ENCODE data around the gene MAVS. TPM values are rescaled to one million over a fixed set of nuclear protein-coding genes. Genes with fewer than 3 reads are reported as not detected.

MAVS gene
- total RNA-seq, 1 donor from 2014 or later = 44.9 TPM

- Histone ChIP-seq H3K9me3 (replicated peaks) (no peaks in the 10 kb centered on the region), H3K27ac (replicated peaks) (no peak overlapping the region), H3K36me3 (peaks cover 91% of the 10 kb centered on the region), H3K27me3 (ENCODE audit: low read depth) (no peaks in the 10 kb centered on the region), H3K4me3 (no peak overlapping the region), H3K4me1 (peaks cover 5% of the 10 kb centered on the region)
- intact Hi-C loops (cut with micrococcal nuclease) = no loop called here
- no peak for DNase-seq
- TF ChIP-seq, protein P1, sequence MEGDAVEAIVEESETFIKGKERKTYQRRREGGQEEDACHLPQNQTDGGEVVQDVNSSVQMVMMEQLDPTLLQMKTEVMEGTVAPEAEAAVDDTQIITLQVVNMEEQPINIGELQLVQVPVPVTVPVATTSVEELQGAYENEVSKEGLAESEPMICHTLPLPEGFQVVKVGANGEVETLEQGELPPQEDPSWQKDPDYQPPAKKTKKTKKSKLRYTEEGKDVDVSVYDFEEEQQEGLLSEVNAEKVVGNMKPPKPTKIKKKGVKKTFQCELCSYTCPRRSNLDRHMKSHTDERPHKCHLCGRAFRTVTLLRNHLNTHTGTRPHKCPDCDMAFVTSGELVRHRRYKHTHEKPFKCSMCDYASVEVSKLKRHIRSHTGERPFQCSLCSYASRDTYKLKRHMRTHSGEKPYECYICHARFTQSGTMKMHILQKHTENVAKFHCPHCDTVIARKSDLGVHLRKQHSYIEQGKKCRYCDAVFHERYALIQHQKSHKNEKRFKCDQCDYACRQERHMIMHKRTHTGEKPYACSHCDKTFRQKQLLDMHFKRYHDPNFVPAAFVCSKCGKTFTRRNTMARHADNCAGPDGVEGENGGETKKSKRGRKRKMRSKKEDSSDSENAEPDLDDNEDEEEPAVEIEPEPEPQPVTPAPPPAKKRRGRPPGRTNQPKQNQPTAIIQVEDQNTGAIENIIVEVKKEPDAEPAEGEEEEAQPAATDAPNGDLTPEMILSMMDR (IDR thresholded peaks at IDR 0.05; ENCODE audit: borderline replicate concordance) = no peak
These were observed 17.9 kb downstream of the MAVS start for GRCh38 chr20:3864518-3864917.

GRCh38 chr20:3865152-3865886 is 18.7 kb downstream of the MAVS start:
- no peak for DNase-seq
- Histone ChIP-seq H3K27me3 (ENCODE audit: low read depth) (no peaks in the 10 kb centered on the region), H3K4me1 (peaks cover 5% of the 10 kb centered on the region), H3K4me3 (no peak overlapping the region), H3K9me3 (replicated peaks) (no peaks in the 10 kb centered on the region), H3K36me3 (peaks cover 89% of the 10 kb centered on the region), H3K27ac (replicated peaks) (no peak overlapping the region)
- TF ChIP-seq, protein P1 (IDR thresholded peaks at IDR 0.05; ENCODE audit: borderline replicate concordance) = no peak
- intact Hi-C loops (cut with micrococcal nuclease) = no loop called here

- TF ChIP-seq, protein P1 (IDR thresholded peaks at IDR 0.05; ENCODE audit: borderline replicate concordance) = no peak
- H3K27me3 ChIP-seq (ENCODE audit: low read depth) = no peaks in the 10 kb centered on the region
- DNase-seq = no peak
- H3K4me3 ChIP-seq = no peak overlapping the region
- peaks cover 86% of the 10 kb centered on the region for H3K36me3 ChIP-seq
- intact Hi-C loops (cut with micrococcal nuclease) = no loop called here
- H3K27ac ChIP-seq (replicated peaks) = no peak overlapping the region
- no peaks in the 10 kb centered on the region for H3K9me3 ChIP-seq (replicated peaks)
- H3K4me1 ChIP-seq = peaks cover 10% of the 10 kb centered on the region
These were observed 19.3 kb downstream of the MAVS start for GRCh38 chr20:3865887-3866407.

- DNase-seq = no peak
- peaks cover 15% of the 10 kb centered on the region for H3K4me1 ChIP-seq
- H3K27me3 ChIP-seq (ENCODE audit: low read depth) = no peaks in the 10 kb centered on the region
- no peak overlapping the region for H3K4me3 ChIP-seq
- H3K9me3 ChIP-seq (replicated peaks) = no peaks in the 10 kb centered on the region
- intact Hi-C loops (cut with micrococcal nuclease) = no loop called here
- peaks cover 86% of the 10 kb centered on the region for H3K36me3 ChIP-seq
- H3K27ac ChIP-seq (replicated peaks) = no peak overlapping the region
- TF ChIP-seq, protein P1 (IDR thresholded peaks at IDR 0.05; ENCODE audit: borderline replicate concordance) = no peak
These were observed 19.8 kb downstream of the MAVS start for GRCh38 chr20:3866464-3866863.

DNA sequence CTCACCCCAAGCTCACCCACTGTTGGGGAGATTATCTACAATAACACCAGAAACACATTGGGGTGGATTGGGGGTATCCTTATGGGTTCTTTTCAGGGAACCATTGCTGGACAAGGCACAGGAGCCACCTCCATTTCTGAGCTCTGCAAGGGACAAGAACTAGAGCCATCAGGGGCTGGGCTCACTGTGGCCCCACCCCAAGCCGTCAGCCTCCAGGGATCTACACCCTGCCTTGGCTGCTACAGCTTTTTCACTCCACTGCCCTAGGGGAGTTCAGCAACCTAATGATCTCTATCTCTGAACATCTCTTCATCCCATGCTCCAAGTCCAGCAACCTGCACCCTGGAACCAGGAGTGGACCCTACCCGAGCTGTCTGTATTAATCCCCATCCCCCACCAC is 21.2 kb downstream of the MAVS start:
- Histone ChIP-seq H3K4me1 (peaks cover 21% of the 10 kb centered on the region), H3K9me3 (replicated peaks) (no peaks in the 10 kb centered on the region), H3K27me3 (ENCODE audit: low read depth) (no peaks in the 10 kb centered on the region), H3K27ac (replicated peaks) (no peak overlapping the region), H3K36me3 (peaks cover 83% of the 10 kb centered on the region), H3K4me3 (no peak overlapping the region)
- TF ChIP-seq, protein P1 (IDR thresholded peaks at IDR 0.05; ENCODE audit: borderline replicate concordance) = no peak
- DNase-seq = no peak
- intact Hi-C loops (cut with micrococcal nuclease) = no loop called here

Measured in left ventricle myocardium inferior (tissue), 1 donor.